G401 (cell line): ENCODE measurements around the gene TLE4. TPM values are rescaled to one million over a fixed set of nuclear protein-coding genes. Genes with fewer than 3 reads are reported as not detected.
A peak's percentile ranks its signal among the peaks of the same experiment; 100 is the strongest.
"Not testable (repeated sequence)": the region's sequence is repeated elsewhere in the genome, so short reads cannot be mapped to it uniquely, and the experiment has no call there.

ENCODE experiments used
- DNase-seq: peaks from one replicate; pipeline ENCODE4 v3.0.0-alpha.2; 2015; ENCODE audit warnings: low spot score
- in situ Hi-C: cut with HindIII; loops from 2 replicates; pipeline ENCODE4 v1.10.0; 2016; ENCODE audit warnings: low sequenced_read_pairs, mixed read lengths
- total RNA-seq: library from RNA; depleted of rRNA; stranded (reverse); fragments of >200 nt; shearing (Covaris generic); gene quantifications from 2 replicates; pipeline ENCODE4 v1.2.3, GENCODE V29; 2014

TLE4 gene
- total RNA-seq, 1 experiment from 2014 or later, result 78.6 TPM

GRCh38 chr9:79745752-79746336 lies 174.1 kb downstream of the TLE4 start:
- DNase-seq, result no peak

GRCh38 chr9:79751895-79752466 lies 180.2 kb downstream of the TLE4 start:
- DNase-seq, in situ Hi-C loops: not testable (repeated sequence)

More at GRCh38 chr9:79745752-79746336, 174.1 kb downstream of the TLE4 start:
- in situ Hi-C loops, result no loop called here

GRCh38 chr9:79756414-79756813 lies 184.6 kb downstream of the TLE4 start:
- no peak for DNase-seq
- in situ Hi-C loops, result no loop called here

- DNase-seq, result no peak
- in situ Hi-C loops, result no loop called here
These were observed 185.3 kb downstream of the TLE4 start for GRCh38 chr9:79757074-79757473.

- in situ Hi-C loops, result no loop called here
- no peak for DNase-seq
These were observed 186.3 kb downstream of the TLE4 start for GRCh38 chr9:79757881-79758669.

GRCh38 chr9:79759460-79759859 lies 187.7 kb downstream of the TLE4 start:
- in situ Hi-C loops, result no loop called here
- DNase-seq, result no peak

GRCh38 chr9:79762070-79762469 lies 190.3 kb downstream of the TLE4 start:
- no peak for DNase-seq
- in situ Hi-C loops, result no loop called here

GRCh38 chr9:79763671-79764285 lies 192.0 kb downstream of the TLE4 start:
- DNase-seq, result peak; percentile 19
- in situ Hi-C loops, result no loop called here

GRCh38 chr9:79764374-79764773 lies 192.6 kb downstream of the TLE4 start:
- in situ Hi-C loops, result no loop called here
- peak; percentile 62 for DNase-seq

GRCh38 chr9:79765466-79765865 lies 193.7 kb downstream of the TLE4 start:
- in situ Hi-C loops, result no loop called here
- DNase-seq, result peak; percentile 4

GRCh38 chr9:79766091-79766490 lies 194.3 kb downstream of the TLE4 start:
- in situ Hi-C loops, result no loop called here
- peak; percentile 71 for DNase-seq

GRCh38 chr9:79768194-79768593 lies 196.4 kb downstream of the TLE4 start:
- in situ Hi-C loops, result no loop called here
- peak; percentile 4 for DNase-seq

- DNase-seq, result no peak
- in situ Hi-C loops, result no loop called here
These were observed 197.9 kb downstream of the TLE4 start for GRCh38 chr9:79769476-79770275.

GRCh38 chr9:79774356-79774755 lies 202.6 kb downstream of the TLE4 start:
- no peak for DNase-seq
- in situ Hi-C loops, result no loop called here
